Neural cell (in vitro differentiated cells): ENCODE measurements around the gene CMTM8. TPM values are rescaled to one million over a fixed set of nuclear protein-coding genes. Genes with fewer than 3 reads are reported as not detected.

Source experiments
- H2AFZ ChIP-seq: fragments of 200-600, 300-800 bp; sonication (generic), shearing (Covaris generic); 2 replicates; pipeline ENCODE4 v1.6.0; 2014; ENCODE audit warnings: low read depth, mild to moderate bottlenecking, antibody characterized with exemption, low read length, moderate library complexity
- H3F3A ChIP-seq: fragments of 200-600 bp; shearing (Covaris generic); 2 replicates; pipeline ENCODE4 v1.6.1; 2016; ENCODE audit warnings: mild to moderate bottlenecking, moderate library complexity, mixed read lengths, antibody characterized with exemption, low read length; ENCODE audit not compliant: insufficient read depth, poor library complexity, severe bottlenecking
- H3K27ac ChIP-seq: fragments of 200-600, 300-800 bp; sonication (generic), shearing (Covaris generic); 2 replicates; pipeline ENCODE4 v1.5.1; 2014; ENCODE audit warnings: mild to moderate bottlenecking, low read length, moderate library complexity
- H3K27me3 ChIP-seq: fragments of 300-800, 200-600 bp; sonication (generic), shearing (Covaris generic); 2 replicates; pipeline ENCODE4 v1.6.0; 2014; ENCODE audit warnings: mild to moderate bottlenecking, low read depth, low read length, moderate library complexity; ENCODE audit not compliant: insufficient read depth
- H3K36me3 ChIP-seq: fragments of 300-800, 200-600 bp; sonication (generic), shearing (Covaris generic); 2 replicates; pipeline ENCODE4 v1.5.1; 2014; ENCODE audit warnings: mild to moderate bottlenecking, antibody characterized with exemption, low read length, moderate library complexity; ENCODE audit not compliant: insufficient read depth
- H3K4me2 ChIP-seq: fragments of 300-800, 200-600 bp; sonication (generic), shearing (Covaris generic); 2 replicates; pipeline ENCODE4 v1.6.0; 2014; ENCODE audit warnings: mild to moderate bottlenecking, low read length
- H3K4me3 ChIP-seq: fragments of 300-800, 200-600 bp; sonication (generic), shearing (Covaris generic); 2 replicates; pipeline ENCODE4 v1.5.1; 2014; ENCODE audit warnings: mild to moderate bottlenecking, low read length, moderate library complexity
- H3K79me2 ChIP-seq: fragments of 200-600 bp; shearing (Covaris generic); replicated peaks from 2 replicates; pipeline ENCODE4 v1.6.0; 2014; ENCODE audit warnings: mild to moderate bottlenecking, low read length, moderate library complexity; ENCODE audit not compliant: insufficient read depth
- H3K9ac ChIP-seq: fragments of 300-800, 200-600 bp; sonication (generic), shearing (Covaris generic); 2 replicates; pipeline ENCODE4 v1.6.1; 2016; ENCODE audit warnings: mild to moderate bottlenecking, low read length, mixed read lengths
- H3K9me2 ChIP-seq: fragments of 200-600 bp; shearing (Covaris generic); 2 replicates; pipeline ENCODE4 v1.6.1; 2016; ENCODE audit warnings: mild to moderate bottlenecking, low read length, mixed read lengths; ENCODE audit not compliant: insufficient read depth
- H3K9me3 ChIP-seq: fragments of 200-600, 300-800 bp; sonication (generic), shearing (Covaris generic); 2 replicates; pipeline ENCODE4 v1.6.1; 2016; ENCODE audit warnings: mild to moderate bottlenecking, mixed run types, low read length, moderate library complexity, mixed read lengths
- H4K20me1 ChIP-seq: fragments of 200-600 bp; shearing (Covaris generic); 2 replicates; pipeline ENCODE4 v1.6.1; 2016; ENCODE audit warnings: mild to moderate bottlenecking, mixed run types; ENCODE audit not compliant: insufficient read depth
- CTCF ChIP-seq: fragments of 450-650 bp; IDR thresholded peaks from 2 replicates; pipeline ENCODE4 v1.5.1; 2014; ENCODE audit warnings: antibody characterized with exemption, mild to moderate bottlenecking, moderate library complexity; ENCODE audit not compliant: poor library complexity, severe bottlenecking
- EP300 ChIP-seq: fragments of 450-650 bp; conservative IDR thresholded peaks from 2 replicates; pipeline ENCODE4 v1.6.1; 2014; ENCODE audit warnings: antibody characterized with exemption, mild to moderate bottlenecking, moderate library complexity; ENCODE audit not compliant: poor library complexity, severe bottlenecking
- EZH2 ChIP-seq: fragments of 200-600, 300-800 bp; shearing (Covaris generic), sonication (generic); IDR thresholded peaks from 2 replicates; pipeline ENCODE4 v1.6.1; 2014; ENCODE audit warnings: antibody characterized with exemption, low read length, borderline replicate concordance, mild to moderate bottlenecking; ENCODE audit not compliant: insufficient read depth, poor library complexity, severe bottlenecking
- MXI1 ChIP-seq: fragments of 450-650 bp; conservative IDR thresholded peaks from 2 replicates; pipeline ENCODE4 v1.6.1; 2014; ENCODE audit warnings: antibody characterized with exemption, mild to moderate bottlenecking; ENCODE audit not compliant: poor library complexity, severe bottlenecking
- POLR2AphosphoS5 ChIP-seq: IDR thresholded peaks from 2 replicates; pipeline ENCODE4 v1.6.1; 2012
- RAD21 ChIP-seq: fragments of 450-650 bp; conservative IDR thresholded peaks from 2 replicates; pipeline ENCODE4 v1.6.1; 2014; ENCODE audit warnings: antibody characterized with exemption, mild to moderate bottlenecking, moderate library complexity
- REST ChIP-seq: IDR thresholded peaks from 2 replicates; pipeline ENCODE4 v1.6.1; 2012; ENCODE audit warnings: borderline replicate concordance
- SMC3 ChIP-seq: fragments of 450-650 bp; conservative IDR thresholded peaks from 2 replicates; pipeline ENCODE4 v1.6.1; 2014; ENCODE audit warnings: antibody characterized with exemption, mild to moderate bottlenecking, moderate library complexity; ENCODE audit not compliant: poor library complexity
- TAF1 ChIP-seq: IDR thresholded peaks from 2 replicates; pipeline ENCODE4 v1.6.1; 2012; ENCODE audit warnings: low read depth
- polyA plus RNA-seq: library from polyadenylated mRNA; depleted of rRNA; stranded (reverse); fragments of >200 nt; gene quantifications from 2 replicates; pipeline ENCODE4 v1.2.3, GENCODE V29; 2014

The CMTM8 gene
- polyA plus RNA-seq, 1 donor from 2014 or later, result not detected

GRCh38 chr3:32310336-32310735 lies 71.9 kb downstream of the CMTM8 start:
- H2AFZ ChIP-seq, result no peak overlapping the region
- no peak overlapping the region for H3K4me3 ChIP-seq
- TF ChIP-seq MXI1, result no peak
- TF ChIP-seq TAF1, result no peak
- no peak for TF ChIP-seq EP300
- TF ChIP-seq SMC3, result no peak
- no peak for TF ChIP-seq CTCF
- TF ChIP-seq POLR2AphosphoS5, result no peak
- no peak for TF ChIP-seq RAD21
- no peak for TF ChIP-seq EZH2
- no peak for TF ChIP-seq REST
- H3K27ac ChIP-seq, result no peak overlapping the region
- H4K20me1 ChIP-seq, result no peaks in the 10 kb centered on the region
- no peaks in the 10 kb centered on the region for H3K27me3 ChIP-seq
- no peaks in the 10 kb centered on the region for H3K9me2 ChIP-seq
- no peak overlapping the region for H3K9ac ChIP-seq
- no peaks in the 10 kb centered on the region for H3F3A ChIP-seq
- no peaks in the 10 kb centered on the region for H3K36me3 ChIP-seq
- no peaks in the 10 kb centered on the region for H3K9me3 ChIP-seq
- no peak overlapping the region for H3K4me2 ChIP-seq
- no peaks in the 10 kb centered on the region for H3K79me2 ChIP-seq

- Histone ChIP-seq H3K4me2 (no peak overlapping the region), H3K4me3 (no peak overlapping the region), H3K9ac (no peak overlapping the region), H4K20me1 (no peaks in the 10 kb centered on the region), H3K9me2 (no peaks in the 10 kb centered on the region), H3K9me3 (no peaks in the 10 kb centered on the region), H3F3A (no peaks in the 10 kb centered on the region), H3K27me3 (no peaks in the 10 kb centered on the region), H2AFZ (no peak overlapping the region), H3K36me3 (no peaks in the 10 kb centered on the region), H3K79me2 (no peaks in the 10 kb centered on the region), H3K27ac (no peak overlapping the region)
- TF ChIP-seq REST, result no peak
- no peak for TF ChIP-seq POLR2AphosphoS5
- no peak for TF ChIP-seq MXI1
- TF ChIP-seq SMC3, result no peak
- no peak for TF ChIP-seq EP300
- no peak for TF ChIP-seq CTCF
- TF ChIP-seq RAD21, result no peak
- TF ChIP-seq EZH2, result no peak
- TF ChIP-seq TAF1, result no peak
Observed at GRCh38 chr3:32310918-32311839, 72.7 kb downstream of the CMTM8 start.
